NCI-H2196 treated with DMSO at 0.1 percent for 48 hours (cell line): ENCODE data around the gene DIP2B.
A peak's percentile ranks its signal among the peaks of the same experiment; 100 is the strongest.
"Not testable (repeated sequence)": the region's sequence is repeated elsewhere in the genome, so short reads cannot be mapped to it uniquely, and the experiment has no call there.

ENCODE experiments used
- DNase-seq: peaks from one replicate; lab custom pipeline; 2025; ENCODE audit not compliant: unreplicated experiment; lab: John Stamatoyannopoulos, UW

Gene DIP2B

DNA sequence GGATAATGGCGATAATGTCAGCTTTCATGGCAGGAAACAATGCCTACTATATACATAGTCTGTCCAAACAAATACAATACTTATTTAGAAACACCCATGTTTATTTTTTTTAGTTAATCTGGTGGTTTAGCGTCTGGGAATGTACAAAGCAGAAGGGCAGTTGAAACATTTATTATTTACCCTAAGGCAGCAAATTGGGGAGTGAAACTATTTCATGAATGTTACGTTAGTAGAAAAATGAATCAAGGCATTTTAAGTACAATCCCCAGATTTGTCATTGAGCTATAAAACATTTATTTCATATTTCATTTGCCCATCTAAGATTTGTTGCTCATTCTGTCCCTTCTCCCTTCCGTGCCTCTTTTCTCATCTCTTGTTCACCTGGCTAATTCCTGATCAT, 172.0 kb downstream of the DIP2B start:
- no peak for DNase-seq

GRCh38 chr12:50677858-50678257, 173.1 kb downstream of the DIP2B start:
- DNase-seq, result no peak

DNA sequence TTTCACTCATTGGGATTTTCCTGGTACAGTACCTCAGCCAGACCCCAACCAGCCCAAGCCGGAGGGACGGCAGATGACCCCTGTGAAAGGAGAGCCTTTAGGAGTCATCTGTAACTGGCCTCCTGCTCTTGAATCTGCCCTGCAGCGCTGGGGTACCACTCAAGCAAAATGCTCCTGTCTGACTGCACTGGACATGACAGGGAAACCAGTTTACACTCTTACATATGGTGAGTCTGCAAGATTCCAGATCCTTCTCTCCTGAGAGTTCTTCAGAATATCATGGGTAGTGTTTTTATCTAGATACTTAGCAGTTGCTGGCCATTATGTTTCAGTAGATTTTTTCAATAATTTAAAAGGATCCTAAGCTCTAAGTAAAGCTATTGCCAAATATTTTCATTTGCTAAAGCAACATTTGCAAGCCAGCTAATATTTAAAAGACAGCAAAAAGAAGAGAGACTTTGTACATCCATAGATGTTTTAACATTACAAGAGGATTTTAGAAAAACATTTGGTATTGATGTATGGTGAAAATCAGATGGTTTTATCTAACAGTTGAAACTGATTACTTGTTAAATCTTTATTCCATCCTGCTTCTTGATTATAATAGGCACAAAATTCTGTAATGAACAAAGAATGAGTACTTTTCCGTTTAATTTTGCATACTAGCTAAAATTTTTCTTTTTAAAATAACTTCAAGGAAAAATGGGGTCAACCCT, 174.0 kb downstream of the DIP2B start:
- DNase-seq, result no peak

GRCh38 chr12:50679612-50680011, 174.8 kb downstream of the DIP2B start:
- DNase-seq, result no peak

DNA sequence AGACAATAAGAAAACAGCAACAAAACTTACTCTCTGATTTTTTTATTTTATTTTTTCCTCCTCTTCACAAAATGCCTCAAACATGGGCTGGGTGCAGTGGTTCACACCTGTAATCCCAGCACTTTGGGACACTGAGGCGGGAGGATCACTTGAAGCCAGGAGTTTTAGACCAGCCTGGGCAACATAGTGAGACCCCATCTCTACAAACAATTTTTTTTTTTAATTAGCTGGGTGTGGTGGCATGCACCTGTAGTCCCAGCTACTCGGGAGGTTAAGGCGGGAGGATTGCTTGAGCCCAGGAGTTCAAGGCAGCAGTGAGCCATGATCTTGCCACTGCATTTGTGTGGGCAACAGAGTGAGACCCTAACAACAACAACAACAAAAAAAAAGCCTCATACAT, 176.3 kb downstream of the DIP2B start:
- not testable (repeated sequence) for DNase-seq

DNA sequence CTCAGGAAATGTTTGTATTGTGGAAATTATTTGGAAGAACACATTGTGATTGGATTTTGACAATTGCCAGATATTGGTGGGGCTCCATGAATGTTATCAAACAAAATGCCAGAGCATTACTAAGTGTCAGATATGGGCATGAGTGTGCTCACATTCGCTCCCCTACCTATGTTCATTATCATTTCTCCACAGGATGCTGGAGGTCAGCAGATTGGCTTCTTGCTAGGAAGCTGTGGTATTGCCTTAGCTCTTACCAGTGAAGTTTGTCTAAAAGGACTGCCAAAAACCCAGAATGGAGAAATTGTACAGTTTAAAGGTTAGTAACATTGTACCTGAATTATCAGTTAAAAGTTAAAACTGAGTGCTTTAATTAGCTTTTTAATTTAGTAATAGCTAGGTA, 180.9 kb downstream of the DIP2B start:
- no peak for DNase-seq

- no peak for DNase-seq
Observed at GRCh38 chr12:50686406-50686805, 181.6 kb downstream of the DIP2B start.

GRCh38 chr12:50686976-50687375, 182.2 kb downstream of the DIP2B start:
- no peak for DNase-seq

- DNase-seq, result no peak
Observed at GRCh38 chr12:50689437-50689836, 184.7 kb downstream of the DIP2B start.

DNA sequence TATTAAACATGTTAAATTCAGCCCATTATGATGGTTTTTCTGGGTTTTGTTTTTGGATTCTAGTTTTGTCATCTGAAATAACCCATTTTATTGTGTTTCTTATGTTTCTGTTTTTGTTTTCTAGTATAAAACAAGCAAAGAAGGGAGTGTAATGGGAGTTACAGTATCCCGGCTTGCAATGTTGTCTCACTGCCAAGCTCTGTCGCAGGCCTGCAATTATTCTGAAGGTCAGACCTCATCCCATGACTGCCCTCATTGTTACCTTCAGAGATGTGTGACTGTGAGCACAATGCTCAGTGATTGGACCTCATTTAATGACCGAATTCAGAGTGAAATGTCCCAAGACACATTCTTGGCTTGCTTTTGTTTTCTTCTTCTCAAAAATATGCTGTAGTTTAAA, 186.1 kb downstream of the DIP2B start:
- peak; percentile 20 for DNase-seq

DNA sequence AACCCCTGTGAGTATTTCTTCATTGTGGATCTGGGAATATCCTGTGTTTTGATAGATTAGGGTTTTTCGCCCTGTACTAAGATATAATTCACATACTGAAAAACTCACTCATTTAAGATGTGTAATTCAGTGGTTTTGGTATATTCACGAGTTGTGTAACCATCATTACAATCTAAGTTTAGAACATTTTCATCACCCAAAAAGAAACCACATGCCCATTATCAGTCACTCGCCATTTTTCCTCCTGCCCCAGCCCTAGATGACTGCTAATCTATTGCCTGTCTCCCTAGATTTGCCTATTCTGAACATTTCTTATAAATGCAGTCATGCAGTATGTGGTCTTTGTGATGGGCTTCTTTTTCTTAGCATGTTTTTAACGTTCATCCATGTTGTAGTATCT, 191.2 kb downstream of the DIP2B start:
- no peak for DNase-seq

- DNase-seq, result no peak
Observed at GRCh38 chr12:50696931-50697330, 192.1 kb downstream of the DIP2B start.

DNA sequence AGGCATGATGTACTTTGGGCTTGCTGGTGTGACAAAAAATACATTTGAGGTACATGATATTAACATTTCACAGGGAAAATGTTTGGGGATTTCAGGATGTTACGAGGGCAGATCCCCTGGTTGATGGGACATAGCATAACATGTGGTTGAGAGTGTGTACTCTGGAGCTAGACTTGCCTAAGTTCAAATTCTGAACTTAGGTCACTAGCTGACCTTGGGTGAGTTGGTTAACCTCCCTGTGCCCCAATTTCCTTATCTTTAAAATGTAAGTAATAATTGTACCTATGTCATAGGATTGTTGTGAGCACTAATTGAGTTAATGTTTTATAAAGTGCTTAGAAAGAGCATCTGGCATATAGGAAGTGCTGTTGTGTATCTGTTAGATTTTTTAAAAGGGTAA, 194.4 kb downstream of the DIP2B start:
- no peak for DNase-seq

DNA sequence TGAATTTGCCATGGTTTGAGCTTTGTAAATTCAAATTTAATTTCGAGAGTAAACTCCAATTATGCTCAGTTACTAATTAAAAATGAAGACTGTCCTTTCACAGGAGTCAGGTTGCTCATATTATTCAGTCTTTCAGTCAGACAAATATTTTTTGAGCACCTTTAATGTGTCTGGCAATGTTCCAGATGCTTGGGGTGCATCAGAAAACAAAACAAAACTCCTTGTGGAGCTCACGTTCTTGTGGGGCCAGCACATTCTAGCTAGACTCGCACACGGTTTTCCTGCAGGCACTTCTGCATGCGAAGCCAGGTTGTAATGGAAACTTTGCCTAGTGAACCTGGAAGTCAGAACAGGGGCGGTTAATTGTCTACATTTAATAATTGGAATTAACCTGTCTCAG, 195.2 kb downstream of the DIP2B start:
- DNase-seq, result no peak

- DNase-seq, result no peak
Observed at GRCh38 chr12:50706606-50707005, 201.8 kb downstream of the DIP2B start.

DNA sequence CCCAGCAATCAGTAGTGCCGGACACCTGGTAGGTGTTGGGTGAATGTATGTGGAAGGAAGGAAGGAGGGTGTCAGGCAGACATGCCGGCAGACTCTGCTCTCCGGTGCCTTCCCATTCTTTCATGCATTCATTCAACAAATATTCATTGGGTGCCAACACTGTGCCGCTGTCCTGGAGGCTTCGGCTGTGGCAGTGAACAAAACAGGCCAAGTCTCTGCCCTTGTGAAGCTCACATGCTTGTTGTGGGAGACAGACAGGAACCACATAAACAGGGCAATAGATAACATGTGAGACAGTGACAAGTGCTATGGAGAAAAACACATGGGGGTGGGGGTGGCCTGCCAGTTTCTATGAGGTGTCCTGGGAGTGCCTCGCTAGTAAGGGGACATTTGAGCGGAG, 202.6 kb downstream of the DIP2B start:
- DNase-seq, result no peak

DNA sequence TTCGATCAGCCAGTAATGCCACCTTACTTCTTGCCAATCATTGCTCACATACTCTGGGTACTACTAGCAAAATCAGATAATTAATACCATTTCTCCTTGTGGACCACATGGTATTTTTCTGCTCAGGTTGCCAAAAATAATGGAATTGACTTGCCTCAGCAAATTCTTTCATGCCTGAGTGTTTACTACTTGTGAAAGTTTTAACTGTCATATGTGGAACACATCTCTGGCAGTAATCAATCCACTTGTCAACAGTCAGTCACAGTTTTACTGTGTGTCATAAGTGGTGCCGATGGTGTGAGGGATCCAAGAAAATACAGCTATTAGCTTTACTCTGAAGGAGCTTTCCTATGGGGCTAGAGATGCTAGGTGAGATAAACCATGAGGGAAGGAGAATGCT, 203.8 kb downstream of the DIP2B start:
- DNase-seq, result no peak

- DNase-seq, result no peak
Observed at GRCh38 chr12:50711121-50711520, 206.3 kb downstream of the DIP2B start.

DNA sequence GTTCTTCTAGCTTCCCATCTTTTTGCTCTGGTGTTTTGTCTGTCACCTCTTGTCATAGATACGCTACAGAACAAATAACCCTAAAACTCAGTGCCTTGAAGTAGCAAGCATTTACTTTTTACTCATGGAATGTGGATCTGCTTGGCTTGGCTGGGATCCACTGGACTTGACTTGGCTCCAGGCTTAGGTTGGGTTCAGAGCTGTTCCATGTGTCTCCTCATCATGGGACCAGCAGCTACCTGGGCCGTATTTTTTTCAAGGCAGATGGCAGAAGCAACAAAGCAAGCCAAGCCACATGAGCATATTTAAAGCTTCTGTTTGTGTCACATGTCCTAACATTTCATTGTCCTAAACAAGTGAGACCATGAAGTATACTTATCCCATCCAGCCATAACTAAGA, 210.4 kb downstream of the DIP2B start:
- no peak for DNase-seq

GRCh38 chr12:50718760-50719159, 214.0 kb downstream of the DIP2B start:
- DNase-seq, result no peak

DNA sequence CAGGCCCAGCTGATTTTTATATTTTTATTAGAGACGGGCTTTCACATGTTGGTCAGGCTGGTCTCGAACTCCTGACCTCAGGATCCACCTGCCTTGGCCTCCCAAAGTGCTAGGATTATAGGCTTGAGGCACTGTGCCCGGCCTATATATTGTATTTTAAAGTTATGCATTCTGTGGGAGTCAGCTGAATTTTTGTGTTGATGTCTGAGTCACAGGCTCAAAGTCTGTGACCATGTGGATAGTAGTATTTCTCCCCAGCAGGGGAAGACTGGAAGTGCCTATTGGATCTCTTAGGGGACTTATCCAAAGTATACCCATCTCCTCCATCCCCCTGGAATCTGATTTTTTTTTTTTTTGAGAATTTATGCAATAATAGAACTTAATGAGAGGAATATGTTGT, 215.3 kb downstream of the DIP2B start:
- DNase-seq, result no peak

DNA sequence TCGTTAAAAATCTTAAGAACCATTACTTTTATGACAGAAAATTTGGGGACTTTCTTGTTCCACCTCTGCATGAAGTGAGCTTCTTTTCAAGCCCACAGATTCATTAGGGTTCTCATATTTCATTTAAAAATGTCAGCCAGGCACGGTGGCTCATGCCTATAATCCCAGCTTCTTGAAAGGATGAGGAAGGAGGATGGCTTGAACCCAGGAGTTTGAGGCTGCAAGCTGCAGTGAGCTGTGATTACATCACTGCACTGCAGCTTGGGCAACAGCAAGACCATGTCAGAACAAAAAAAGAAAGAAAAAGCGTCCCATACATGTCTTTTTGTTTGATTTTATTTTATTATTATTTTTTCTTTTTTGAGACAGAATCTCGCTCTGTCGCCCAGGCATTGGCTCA, 215.7 kb downstream of the DIP2B start:
- DNase-seq, result no peak

- DNase-seq, result no peak
Observed at GRCh38 chr12:50723865-50724264, 219.1 kb downstream of the DIP2B start.
